Heart right ventricle (tissue), 16 donors: ENCODE results near the gene SERTAD2. TPM values are rescaled to one million over a fixed set of nuclear protein-coding genes. Genes with fewer than 3 reads are reported as not detected.

Experiments
- ATAC-seq, 8 donors: fragments of 200-7000 bp; cut with Tn5 transposase; one replicate each; pipeline ENCODE4 v1.9.1; 2020; ENCODE audit warnings: mild to moderate bottlenecking in 8 of 8, moderate library complexity in 8 of 8, moderate number of reproducible peaks in 1 of 8
- DNase-seq, 2 donors: peaks; one replicate each; pipeline ENCODE4 v3.0.0-alpha.2; 2020
- H3K27ac ChIP-seq, 10 donors: fragments of 200-600 bp; sonication (generic) in 2 of 10; one replicate each; pipeline versions ENCODE4 v1.5.0 to v1.8.0; 2020 to 2022; ENCODE audit warnings: mild to moderate bottlenecking in 3 of 10
- H3K27me3 ChIP-seq, 7 donors: fragments of 200-600 bp; one replicate each; pipeline ENCODE4 v1.8.0; 2021 to 2022; ENCODE audit warnings: mild to moderate bottlenecking in 2 of 7
- H3K36me3 ChIP-seq, 9 donors: fragments of 200-600 bp; sonication (generic) in 1 of 9; one replicate each; pipeline versions ENCODE4 v1.5.0 to v1.8.0; 2020 to 2022; ENCODE audit warnings: mild to moderate bottlenecking in 2 of 9
- H3K4me1 ChIP-seq, 9 donors: fragments of 200-600 bp; sonication (generic) in 1 of 9; one replicate each; pipeline versions ENCODE4 v1.5.0 to v1.8.0; 2020 to 2022; ENCODE audit warnings: mild to moderate bottlenecking in 4 of 9
- H3K4me3 ChIP-seq, 10 donors: fragments of 200-600 bp; sonication (generic) in 2 of 10; one replicate each; pipeline versions ENCODE4 v1.5.0 to v1.8.0; 2020 to 2022; ENCODE audit warnings: mild to moderate bottlenecking in 7 of 10, moderate library complexity in 2 of 10
- H3K9me3 ChIP-seq, 11 donors: fragments of 200-600 bp in 10 of 11; sonication (generic) in 2 of 11; one replicate each; pipeline versions ENCODE4 v1.5.0 to v1.8.0; 2013 to 2022; ENCODE audit warnings: mild to moderate bottlenecking in 2 of 11, control low read depth in 1 of 11, moderate library complexity in 1 of 11
- WGBS, 2 donors: extraction: QIAGEN DNeasy Blood & Tissue Kit; methylation state at CpG; one replicate each; pipeline ENCODE4 v1.1.7; 2013; ENCODE audit warnings: inconsistent platforms in 1 of 2; 5-methylcytosine and 5-hydroxymethylcytosine counted together
- intact Hi-C, 10 donors: fragments of 100-400 bp; cut with DNase I; formaldehyde crosslinking; loops; one replicate each; pipeline versions ENCODE4 v1.11.1 to v1.14.2; 2022
- polyA plus RNA-seq, 2 donors: library from polyadenylated mRNA; stranded (reverse); fragments of 200-250 nt; gene quantifications; one replicate each; pipeline ENCODE4 v1.2.3, GENCODE V29; 2013
- total RNA-seq, 10 donors: library from RNA; stranded (reverse); fragmentation: NEBNext Ultra II Directional in 3 of 10; extraction: Animal tissue kit (Norgen Biotek cat#: 25700) in 3 of 10; gene quantifications; one replicate each; pipeline versions ENCODE4 v1.2.1 to v1.2.4, GENCODE V29; 2021 to 2023
- TF ChIP-seq, protein P1 (sequence below), 9 donors: fragments of 200-600 bp; sonication (generic) in 2 of 9; IDR thresholded peaks; one replicate each; pipeline versions ENCODE4 v1.5.0 to v1.8.0; 2021 to 2022; ENCODE audit warnings: antibody characterized with exemption in 9 of 9, mild to moderate bottlenecking in 5 of 9, moderate library complexity in 1 of 9
- donor health status: Arrhythmogenic right ventricular cardiomyopathy.
- donor health status: ischemic (EF 13 %, LVEDD 7.1; RV severe dilation, severe dysfunction).
- donor health status: healthy with polysubstance abuse.
- donor health status: DM: no; HTN: yes; CAD: no.
- donor health status: DM: no; HTN: no; CAD: no.
- donor health status: ischemic (EF 25% LVEDD 6.9; RV normal size, moderate dysfunction).
- donor health status: ischemic (EF 25% LVEDD 5.7; RV mildly dilated, moderate dysfunction).
- donor health status: healthy.
- donor health status: DM: yes; HTN: yes; CAD: no.
- donor health status: Ischemic cardiomyopathy.
- donor health status: ischemic (EF 35%, LVEDD 5.7; RV mildly dilated, moderate dysfunction).
- donor health status: nonischemic (EF 11% LVEDD 7.7; RV severe dilation, severe dysfunction).
- donor health status: DM: yes; HTN: yes; CAD: no.
- donor health status: PGD.
- donor health status: ischemic (EF 29% LVEDD 5.4; RV normal size, mild dysfunction).
- donor health status: nonischemic (EF 23%, LVEDD 6.1; RV moderate dilation, normal function).

The SERTAD2 gene
- total and polyA plus RNA-seq, 12 donors: 5.6 to 20.9 (median 16.0) TPM

DNA sequence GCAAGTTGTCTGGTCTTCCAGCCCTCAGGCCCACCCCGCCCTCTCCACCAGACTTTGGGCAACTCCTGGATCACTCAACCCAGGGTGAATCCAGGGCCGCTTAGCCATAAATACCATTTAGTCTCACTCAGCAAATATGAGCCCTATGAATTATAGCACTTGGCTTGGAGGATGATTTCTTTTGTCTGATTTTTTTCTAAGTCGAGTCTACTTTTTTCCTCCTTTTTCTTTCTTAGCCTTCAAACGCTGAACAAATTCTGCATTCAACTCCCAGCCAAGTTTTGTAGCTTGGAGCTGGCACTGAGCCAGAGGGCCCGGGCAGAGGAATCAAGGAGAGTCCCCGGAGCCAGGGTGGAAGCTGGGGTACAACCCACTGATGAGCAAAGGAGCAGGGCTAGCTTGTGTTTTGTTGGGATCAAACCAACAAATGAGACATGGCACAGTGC, 48.7 kb downstream of the SERTAD2 start:
- Histone ChIP-seq H3K36me3 (no peaks in the 10 kb centered on the region), H3K9me3 (peaks cover 0 to 4% (median 0%) of the 10 kb centered on the region in 11 donors), H3K27me3 (no peaks in the 10 kb centered on the region), H3K4me1 (peaks cover 0 to 34% (median 15%) of the 10 kb centered on the region in 9 donors), H3K27ac (no peak overlapping the region), H3K4me3 (no peak overlapping the region)
- 43 to 46% methylated on average over 6 of the region's 6 CpGs for WGBS, 2 donors
- no peak for ATAC-seq
- intact Hi-C loops: loop anchor here in 6 of 10 donors (5.0 kb wide), 4 partner anchors 37 to 267 kb away; no protein-coding TSS in a partner anchor
- no peak for DNase-seq
- TF ChIP-seq, protein P1, sequence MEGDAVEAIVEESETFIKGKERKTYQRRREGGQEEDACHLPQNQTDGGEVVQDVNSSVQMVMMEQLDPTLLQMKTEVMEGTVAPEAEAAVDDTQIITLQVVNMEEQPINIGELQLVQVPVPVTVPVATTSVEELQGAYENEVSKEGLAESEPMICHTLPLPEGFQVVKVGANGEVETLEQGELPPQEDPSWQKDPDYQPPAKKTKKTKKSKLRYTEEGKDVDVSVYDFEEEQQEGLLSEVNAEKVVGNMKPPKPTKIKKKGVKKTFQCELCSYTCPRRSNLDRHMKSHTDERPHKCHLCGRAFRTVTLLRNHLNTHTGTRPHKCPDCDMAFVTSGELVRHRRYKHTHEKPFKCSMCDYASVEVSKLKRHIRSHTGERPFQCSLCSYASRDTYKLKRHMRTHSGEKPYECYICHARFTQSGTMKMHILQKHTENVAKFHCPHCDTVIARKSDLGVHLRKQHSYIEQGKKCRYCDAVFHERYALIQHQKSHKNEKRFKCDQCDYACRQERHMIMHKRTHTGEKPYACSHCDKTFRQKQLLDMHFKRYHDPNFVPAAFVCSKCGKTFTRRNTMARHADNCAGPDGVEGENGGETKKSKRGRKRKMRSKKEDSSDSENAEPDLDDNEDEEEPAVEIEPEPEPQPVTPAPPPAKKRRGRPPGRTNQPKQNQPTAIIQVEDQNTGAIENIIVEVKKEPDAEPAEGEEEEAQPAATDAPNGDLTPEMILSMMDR (IDR thresholded peaks at IDR 0.05): no peak

DNA sequence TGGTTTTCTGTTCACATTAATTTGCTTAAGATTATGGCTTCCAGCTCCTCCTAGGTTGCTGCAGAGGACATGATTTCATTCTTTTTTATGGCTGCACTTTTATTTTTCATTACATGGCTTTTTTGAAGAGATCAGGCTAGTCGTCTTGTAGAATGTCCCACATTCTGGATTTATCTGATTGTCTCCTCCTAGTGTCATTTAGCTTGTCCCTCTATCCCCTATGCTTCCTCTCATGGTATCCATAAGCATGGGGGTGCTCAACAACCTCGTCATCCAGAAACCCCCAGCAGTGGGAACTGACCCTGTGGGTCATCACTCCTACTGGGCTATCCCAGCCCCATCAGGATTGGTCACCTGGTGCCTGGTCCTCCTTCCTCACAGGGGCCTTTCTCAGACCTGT, 49.6 kb downstream of the SERTAD2 start:
- TF ChIP-seq, protein P1 (IDR thresholded peaks at IDR 0.05): no peak
- Histone ChIP-seq H3K36me3 (no peaks in the 10 kb centered on the region), H3K9me3 (peaks cover 0 to 4% (median 0%) of the 10 kb centered on the region in 11 donors), H3K27me3 (no peaks in the 10 kb centered on the region), H3K4me1 (peaks cover 0 to 35% (median 16%) of the 10 kb centered on the region in 9 donors), H3K4me3 (no peak overlapping the region), H3K27ac (no peak overlapping the region)
- 93% methylated on average over 2 of the region's 2 CpGs for WGBS, 2 donors
- ATAC-seq (no peak), DNase-seq (no peak)
- intact Hi-C loops: loop anchor here in 1 of 10 donors (5.0 kb wide), 1 partner anchor 263 kb away; no protein-coding TSS in a partner anchor

DNA sequence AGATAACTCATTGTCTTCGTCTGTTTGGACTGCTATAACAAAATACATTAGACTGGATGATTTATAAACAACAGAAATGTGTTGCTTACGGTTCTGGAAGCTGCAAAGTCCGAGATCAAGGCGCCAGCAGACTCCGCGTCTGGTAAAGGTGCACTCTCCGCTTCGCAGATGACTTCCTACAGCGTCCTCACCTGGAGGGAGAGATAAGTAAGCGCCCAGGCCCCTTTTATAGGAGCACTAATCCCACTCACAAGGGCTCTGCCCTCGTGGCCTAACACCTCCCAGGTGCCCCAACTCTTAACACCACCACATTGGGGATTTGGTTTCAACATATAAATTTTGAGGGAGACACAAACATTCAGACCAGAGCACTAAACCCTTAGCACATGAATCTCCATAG, 51.3 kb downstream of the SERTAD2 start:
- peaks cover 0 to 19% (median 3%) of the 10 kb centered on the region in 9 donors for H3K4me1 ChIP-seq
- DNase-seq (no peak), ATAC-seq (no peak)
- H3K9me3 ChIP-seq: peaks cover 0 to 4% (median 0%) of the 10 kb centered on the region in 11 donors
- WGBS, 2 donors: 91 to 93% methylated on average over 11 of the region's 11 CpGs
- no peaks in the 10 kb centered on the region for H3K36me3 ChIP-seq
- H3K27me3 ChIP-seq: no peaks in the 10 kb centered on the region
- H3K27ac ChIP-seq: no peak overlapping the region
- no peak overlapping the region for H3K4me3 ChIP-seq
- intact Hi-C loops: loop anchor here in 1 of 10 donors (5.0 kb wide), 1 partner anchor 265 kb away; no protein-coding TSS in a partner anchor
- TF ChIP-seq, protein P1 (IDR thresholded peaks at IDR 0.05): no peak

DNA sequence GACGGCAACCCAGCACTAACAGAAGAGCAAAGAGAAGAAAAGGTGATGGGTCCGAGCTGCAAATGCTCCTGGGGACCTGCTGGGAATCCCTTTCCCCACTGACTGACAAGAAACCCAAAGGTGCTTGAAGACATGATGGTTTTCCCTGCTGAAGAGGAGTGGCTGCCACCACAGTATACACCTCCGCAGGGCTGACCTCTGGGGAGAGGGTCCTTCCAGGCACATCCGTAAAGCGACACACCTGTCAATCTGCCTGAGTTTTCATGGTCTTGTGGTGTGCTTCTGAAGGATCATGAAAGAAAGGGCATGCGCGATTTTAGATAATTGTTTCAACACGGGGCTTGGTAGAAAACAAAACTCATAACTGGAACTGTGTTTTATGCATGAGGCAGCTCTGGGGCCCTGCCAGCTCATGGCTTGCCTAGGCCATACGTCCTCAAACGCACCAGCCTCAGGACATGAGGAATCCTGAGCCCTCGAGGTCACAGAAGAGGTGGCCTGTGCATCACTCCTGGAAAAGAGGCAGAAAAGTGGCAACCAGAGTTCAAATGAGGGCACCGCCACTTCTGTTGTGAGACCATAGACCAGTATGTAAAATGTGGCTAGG, 51.8 kb downstream of the SERTAD2 start:
- no peak overlapping the region for H3K27ac ChIP-seq
- H3K36me3 ChIP-seq: no peaks in the 10 kb centered on the region
- H3K4me1 ChIP-seq: peaks cover 0 to 14% (median 0%) of the 10 kb centered on the region in 9 donors
- peaks cover 0 to 4% (median 0%) of the 10 kb centered on the region in 11 donors for H3K9me3 ChIP-seq
- ATAC-seq: no peak
- no peaks in the 10 kb centered on the region for H3K27me3 ChIP-seq
- WGBS, 2 donors: 81 to 86% methylated on average over 12 of the region's 12 CpGs
- H3K4me3 ChIP-seq: no peak overlapping the region
- TF ChIP-seq, protein P1 (IDR thresholded peaks at IDR 0.05): no peak
- DNase-seq: no peak
- intact Hi-C loops: loop anchor here in 1 of 10 donors (5.0 kb wide), 1 partner anchor 265 kb away; no protein-coding TSS in a partner anchor
